SJSA1 (cell line): ENCODE results near the gene EGFLAM. TPM values are rescaled to one million over a fixed set of nuclear protein-coding genes. Genes with fewer than 3 reads are reported as not detected.
A peak's percentile ranks its signal among the peaks of the same experiment; 100 is the strongest.

Source experiments
- DNase-seq, 2 experiments: peaks; one replicate each; pipeline ENCODE4 v3.0.0-alpha.2; 2015 to 2020; ENCODE audit warnings: low spot score in 2 of 2, low read depth in 1 of 2
- H3K27ac ChIP-seq: fragments of 250-450 bp; sonication (Bioruptor Pico); 2 replicates; pipeline ENCODE4 v1.5.1; 2020; ENCODE audit warnings: mild to moderate bottlenecking, moderate library complexity
- H3K27me3 ChIP-seq: fragments of 250-450 bp; sonication (Bioruptor Pico); replicated peaks from 2 replicates; pipeline ENCODE4 v1.5.1; 2020; ENCODE audit warnings: mild to moderate bottlenecking, moderate library complexity
- H3K36me3 ChIP-seq: fragments of 250-450 bp; sonication (Bioruptor Pico); 2 replicates; pipeline ENCODE4 v1.5.1; 2020; ENCODE audit warnings: mild to moderate bottlenecking
- H3K4me1 ChIP-seq: fragments of 250-450 bp; sonication (Bioruptor Pico); replicated peaks from 2 replicates; pipeline ENCODE4 v1.6.1; 2021; ENCODE audit warnings: mild to moderate bottlenecking
- H3K4me3 ChIP-seq: fragments of 250-450 bp; sonication (Bioruptor Pico); 2 replicates; pipeline ENCODE4 v1.5.1; 2020; ENCODE audit warnings: mild to moderate bottlenecking
- H3K9me3 ChIP-seq: fragments of 250-450 bp; sonication (Bioruptor Pico); replicated peaks from 2 replicates; pipeline ENCODE4 v1.5.1; 2020; ENCODE audit warnings: mild to moderate bottlenecking
- total RNA-seq: library from RNA; depleted of rRNA; stranded (reverse); fragments of >200 nt; shearing (Covaris generic); gene quantifications from 2 replicates; pipeline ENCODE4 v1.2.3, GENCODE V29; 2014; rRNA removed

The EGFLAM gene
- 0.08 TPM in 1 of 2 replicates, not detected in the other for total RNA-seq

- Histone ChIP-seq H3K4me1 (peaks cover 13% of the 10 kb centered on the region), H3K27me3 (peaks cover 29% of the 10 kb centered on the region), H3K36me3 (no peaks in the 10 kb centered on the region), H3K4me3 (peak within 1 kb of the TSS; percentile 44), H3K27ac (no peak within 1 kb of the TSS), H3K9me3 (no peaks in the 10 kb centered on the region; the same call in 1 of the 2 replicates)
- peak in 1 of 2 experiments; percentile 36 for DNase-seq
Observed at GRCh38 chr5:38258319-38259061, at the start of gene EGFLAM. Gene EGFLAM, plus strand, starts transcription at chr5:38258559. Its CDS starts 196 bp downstream, at chr5:38258755.

DNA sequence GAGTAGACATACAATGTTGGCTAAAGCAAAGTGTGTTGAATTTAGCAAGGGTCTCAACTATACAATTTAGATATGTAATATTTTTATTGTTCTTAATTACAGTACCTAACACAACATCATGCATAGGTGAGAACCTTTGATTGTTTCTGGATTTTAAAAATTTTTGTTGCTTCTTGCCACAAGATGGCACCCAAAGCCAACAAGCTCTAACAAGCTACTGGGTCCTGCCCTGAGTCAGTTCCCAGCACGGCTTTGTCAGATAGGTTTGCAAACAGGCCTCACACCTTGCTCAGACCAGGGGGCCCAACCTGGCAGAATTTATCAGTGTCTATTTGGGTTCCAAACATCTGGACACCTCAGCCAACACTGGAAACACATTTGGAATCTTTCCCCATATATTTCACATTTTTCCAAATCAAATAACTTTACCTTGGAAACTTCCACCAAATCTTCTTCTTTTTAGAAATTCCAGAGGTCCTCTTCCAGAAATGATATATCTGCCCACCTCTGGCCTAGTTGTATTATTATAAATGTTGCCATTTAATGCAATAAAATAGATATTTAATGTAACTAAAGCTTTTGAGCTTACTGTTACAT is 49.5 kb upstream of the EGFLAM start:
- H3K36me3 ChIP-seq, result no peaks in the 10 kb centered on the region
- no peaks in the 10 kb centered on the region for H3K4me1 ChIP-seq
- no peaks in the 10 kb centered on the region for H3K9me3 ChIP-seq
- no peak overlapping the region for H3K4me3 ChIP-seq
- DNase-seq, result peak in 1 of 2 experiments; percentile 21
- H3K27ac ChIP-seq, result no peak overlapping the region
- peaks cover 4% of the 10 kb centered on the region; the same call in 1 of the 2 replicates for H3K27me3 ChIP-seq

- Histone ChIP-seq H3K4me3 (no peak overlapping the region), H3K9me3 (no peaks in the 10 kb centered on the region), H3K4me1 (no peaks in the 10 kb centered on the region), H3K27ac (no peak overlapping the region), H3K27me3 (peaks cover 4% of the 10 kb centered on the region; the same call in 1 of the 2 replicates), H3K36me3 (no peaks in the 10 kb centered on the region)
- DNase-seq, result no peak
Observed at GRCh38 chr5:38210676-38211353, 47.5 kb upstream of the EGFLAM start.

- H3K4me1 ChIP-seq, result no peaks in the 10 kb centered on the region
- peaks cover 4% of the 10 kb centered on the region; the same call in 1 of the 2 replicates for H3K27me3 ChIP-seq
- no peaks in the 10 kb centered on the region for H3K36me3 ChIP-seq
- H3K27ac ChIP-seq, result no peak overlapping the region
- H3K9me3 ChIP-seq, result no peaks in the 10 kb centered on the region
- DNase-seq, result no peak
- H3K4me3 ChIP-seq, result no peak overlapping the region
Observed at GRCh38 chr5:38211354-38211710, 47.0 kb upstream of the EGFLAM start.

- H3K27me3 ChIP-seq, result peaks cover 4% of the 10 kb centered on the region
- DNase-seq, result no peak
- H3K4me1 ChIP-seq, result no peaks in the 10 kb centered on the region
- no peaks in the 10 kb centered on the region for H3K36me3 ChIP-seq
- no peaks in the 10 kb centered on the region for H3K9me3 ChIP-seq
- no peak overlapping the region for H3K27ac ChIP-seq
- H3K4me3 ChIP-seq, result no peak overlapping the region
Observed at GRCh38 chr5:38212307-38212706, 46.1 kb upstream of the EGFLAM start.

DNA sequence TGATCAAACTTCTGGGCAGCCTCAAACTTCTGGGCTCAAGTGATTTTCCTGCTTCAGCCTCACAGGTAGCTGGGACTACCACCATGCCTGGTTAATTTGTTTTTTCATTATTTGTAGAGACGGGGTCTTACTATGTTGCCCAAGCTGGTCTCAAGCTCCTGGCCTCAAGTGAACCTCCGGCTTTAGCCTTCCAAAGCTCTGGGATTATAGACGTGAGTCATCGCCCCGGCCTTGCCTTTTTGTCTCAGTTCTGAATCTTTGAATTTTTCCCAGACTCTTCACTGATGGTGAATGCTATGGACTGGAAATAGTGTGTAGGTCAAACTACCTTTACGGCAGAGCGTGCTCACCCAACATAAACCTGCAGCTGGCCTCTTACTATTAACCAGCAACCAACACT is 32.3 kb upstream of the EGFLAM start:
- H3K27ac ChIP-seq, result no peak overlapping the region
- H3K36me3 ChIP-seq, result no peaks in the 10 kb centered on the region
- H3K9me3 ChIP-seq, result no peaks in the 10 kb centered on the region
- H3K4me1 ChIP-seq, result no peaks in the 10 kb centered on the region
- no peak overlapping the region for H3K4me3 ChIP-seq
- no peak for DNase-seq
- H3K27me3 ChIP-seq, result 0 out of 2 replicates have a peak, but pooled peaks cover 2% of the 10 kb centered on the region

DNA sequence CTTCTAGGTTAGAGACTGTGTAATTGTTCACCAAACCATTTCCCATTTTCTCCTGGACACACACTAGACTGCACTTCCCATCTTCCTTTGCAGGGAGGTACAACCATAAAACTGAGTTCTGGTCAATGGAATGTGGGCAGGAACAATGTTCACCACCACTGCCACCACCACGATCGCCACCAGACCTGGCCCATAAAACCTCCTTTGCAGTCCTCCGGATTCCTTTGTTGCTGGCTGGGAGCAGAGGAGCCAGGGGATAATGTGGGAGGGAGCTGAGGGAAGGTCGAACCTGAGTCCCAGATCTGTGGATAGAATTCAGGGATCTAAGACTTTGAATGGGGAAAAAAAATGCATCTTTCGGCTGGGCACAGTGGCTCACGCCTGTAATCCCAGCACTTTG is 29.4 kb upstream of the EGFLAM start:
- no peaks in the 10 kb centered on the region for H3K36me3 ChIP-seq
- no peak for DNase-seq
- H3K9me3 ChIP-seq, result no peaks in the 10 kb centered on the region
- H3K27ac ChIP-seq, result no peak overlapping the region
- no peak overlapping the region for H3K4me3 ChIP-seq
- 0 out of 2 replicates have a peak, but pooled peaks cover 2% of the 10 kb centered on the region for H3K27me3 ChIP-seq
- H3K4me1 ChIP-seq, result no peaks in the 10 kb centered on the region

DNA sequence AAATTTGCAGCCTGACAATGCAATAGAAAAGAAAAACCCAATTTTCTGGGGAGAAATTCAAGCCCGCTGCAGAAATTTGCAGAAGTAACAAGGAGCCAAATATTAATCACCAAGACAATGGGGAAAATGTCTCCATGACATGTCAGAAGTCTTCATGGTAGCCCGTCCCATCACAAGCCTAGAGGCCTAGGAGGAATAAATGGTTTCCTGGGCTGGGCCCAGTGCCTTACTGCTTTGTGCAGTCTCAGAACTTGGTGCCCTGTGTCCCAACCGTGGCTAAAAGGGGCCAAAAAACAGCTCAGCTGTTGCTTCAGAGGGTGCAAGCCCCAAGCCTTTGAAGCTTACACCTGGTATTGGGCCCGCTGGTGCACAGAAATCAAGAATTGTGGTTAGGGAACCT is 23.6 kb upstream of the EGFLAM start:
- Histone ChIP-seq H3K4me1 (no peaks in the 10 kb centered on the region), H3K27ac (no peak overlapping the region), H3K27me3 (0 out of 2 replicates have a peak, but pooled peaks cover 2% of the 10 kb centered on the region), H3K9me3 (no peaks in the 10 kb centered on the region), H3K4me3 (no peak overlapping the region), H3K36me3 (no peaks in the 10 kb centered on the region)
- DNase-seq, result no peak

GRCh38 chr5:38237681-38238080 is 20.7 kb upstream of the EGFLAM start:
- no peak overlapping the region for H3K27ac ChIP-seq
- no peak overlapping the region for H3K4me3 ChIP-seq
- no peaks in the 10 kb centered on the region for H3K36me3 ChIP-seq
- no peak for DNase-seq
- H3K9me3 ChIP-seq, result no peaks in the 10 kb centered on the region
- peaks cover 4% of the 10 kb centered on the region; the same call in 1 of the 2 replicates for H3K27me3 ChIP-seq
- H3K4me1 ChIP-seq, result no peaks in the 10 kb centered on the region

- H3K4me3 ChIP-seq, result no peak overlapping the region
- no peaks in the 10 kb centered on the region for H3K9me3 ChIP-seq
- no peak for DNase-seq
- H3K27ac ChIP-seq, result no peak overlapping the region
- H3K4me1 ChIP-seq, result no peaks in the 10 kb centered on the region
- peaks cover 18% of the 10 kb centered on the region for H3K27me3 ChIP-seq
- no peaks in the 10 kb centered on the region for H3K36me3 ChIP-seq
Observed at GRCh38 chr5:38240212-38240611, 18.1 kb upstream of the EGFLAM start.

GRCh38 chr5:38241655-38242054 is 16.7 kb upstream of the EGFLAM start:
- H3K4me3 ChIP-seq, result no peak overlapping the region
- no peaks in the 10 kb centered on the region for H3K9me3 ChIP-seq
- H3K4me1 ChIP-seq, result no peaks in the 10 kb centered on the region
- no peak for DNase-seq
- peaks cover 18% of the 10 kb centered on the region for H3K27me3 ChIP-seq
- no peak overlapping the region for H3K27ac ChIP-seq
- no peaks in the 10 kb centered on the region for H3K36me3 ChIP-seq

DNA sequence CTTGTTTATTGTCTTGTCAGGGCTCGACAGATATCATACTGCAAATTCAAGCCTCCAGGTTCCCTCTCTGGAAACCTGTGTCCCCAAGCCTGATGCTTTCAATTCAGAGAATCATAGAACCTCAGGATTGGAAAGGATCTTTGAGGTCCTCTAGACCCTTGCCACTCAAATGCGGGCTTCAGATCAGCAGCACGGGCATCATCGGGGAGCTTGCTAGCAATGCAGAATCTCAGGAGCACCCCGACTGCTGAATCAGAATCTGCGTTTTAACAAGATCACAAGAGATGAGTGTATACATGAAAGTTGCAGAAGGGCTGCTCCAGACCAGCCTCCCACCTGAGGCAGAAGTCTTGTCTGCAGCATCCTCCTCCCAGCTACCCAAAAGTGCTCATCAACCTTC is 13.1 kb upstream of the EGFLAM start:
- peaks cover 12% of the 10 kb centered on the region for H3K4me1 ChIP-seq
- peaks cover 17% of the 10 kb centered on the region for H3K27me3 ChIP-seq
- no peak overlapping the region for H3K27ac ChIP-seq
- DNase-seq, result no peak
- no peaks in the 10 kb centered on the region for H3K36me3 ChIP-seq
- no peaks in the 10 kb centered on the region for H3K9me3 ChIP-seq
- H3K4me3 ChIP-seq, result no peak overlapping the region

GRCh38 chr5:38249301-38249700 is 9.1 kb upstream of the EGFLAM start:
- H3K27me3 ChIP-seq, result no peaks in the 10 kb centered on the region
- no peak overlapping the region for H3K27ac ChIP-seq
- no peak for DNase-seq
- no peak overlapping the region for H3K4me3 ChIP-seq
- peaks cover 18% of the 10 kb centered on the region for H3K4me1 ChIP-seq
- H3K9me3 ChIP-seq, result no peaks in the 10 kb centered on the region
- H3K36me3 ChIP-seq, result no peaks in the 10 kb centered on the region

- Histone ChIP-seq H3K4me1 (peaks cover 18% of the 10 kb centered on the region), H3K27ac (no peak overlapping the region), H3K36me3 (no peaks in the 10 kb centered on the region), H3K9me3 (no peaks in the 10 kb centered on the region), H3K4me3 (no peak overlapping the region), H3K27me3 (no peaks in the 10 kb centered on the region)
- DNase-seq, result no peak
Observed at GRCh38 chr5:38249812-38250211, 8.5 kb upstream of the EGFLAM start.
